GM13976 (cell line): Measurements from ENCODE around the gene INHBA.

Source experiments
- DNase-seq: peaks from one replicate; pipeline ENCODE4 v3.0.0; 2012; ENCODE audit warnings: low spot score
- CTCF ChIP-seq: IDR thresholded peaks from 2 replicates; pipeline ENCODE4 v1.5.1; 2012; ENCODE audit warnings: borderline replicate concordance, mild to moderate bottlenecking; ENCODE audit not compliant: insufficient read depth; ENCODE audit errors: extremely low read depth, missing control alignments, control extremely low read depth
- in situ Hi-C: fragments of 300-500 bp; cut with MboI; formaldehyde crosslinking; loops from one replicate; pipeline ENCODE4 v1.12.0; 2022; ENCODE audit warnings: low sequenced_read_pairs, mixed read lengths, inconsistent platforms; ENCODE audit not compliant: unreplicated experiment

Gene INHBA

DNA sequence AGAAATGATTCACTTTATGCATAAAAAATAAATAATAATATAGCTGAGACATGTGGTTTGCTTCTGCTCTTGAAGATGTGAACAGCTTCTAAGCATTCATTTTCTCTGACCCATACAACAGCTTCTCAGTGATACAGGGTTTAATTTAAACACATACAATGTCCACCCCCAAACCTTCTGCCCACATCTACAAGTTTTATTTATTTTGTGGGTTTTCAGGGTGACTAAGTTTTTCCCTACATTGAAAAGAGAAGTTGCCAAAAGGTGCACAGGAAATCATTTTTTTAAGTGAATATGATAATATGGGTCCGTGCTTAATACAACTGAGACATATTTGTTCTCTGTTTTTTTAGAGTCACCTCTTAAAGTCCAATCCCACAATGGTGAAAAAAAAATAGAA lies 17.2 kb downstream of the INHBA start:
- in situ Hi-C loops = loop anchor here (25.0 kb wide), 1 partner anchor 1348 kb away; no protein-coding TSS in a partner anchor
- no peak for DNase-seq
- TF ChIP-seq CTCF = no peak

GRCh38 chr7:41682422-41682821 lies 20.5 kb downstream of the INHBA start:
- no peak for TF ChIP-seq CTCF
- in situ Hi-C loops = loop anchor here (25.0 kb wide), 1 partner anchor 1345 kb away; no protein-coding TSS in a partner anchor
- DNase-seq = no peak

DNA sequence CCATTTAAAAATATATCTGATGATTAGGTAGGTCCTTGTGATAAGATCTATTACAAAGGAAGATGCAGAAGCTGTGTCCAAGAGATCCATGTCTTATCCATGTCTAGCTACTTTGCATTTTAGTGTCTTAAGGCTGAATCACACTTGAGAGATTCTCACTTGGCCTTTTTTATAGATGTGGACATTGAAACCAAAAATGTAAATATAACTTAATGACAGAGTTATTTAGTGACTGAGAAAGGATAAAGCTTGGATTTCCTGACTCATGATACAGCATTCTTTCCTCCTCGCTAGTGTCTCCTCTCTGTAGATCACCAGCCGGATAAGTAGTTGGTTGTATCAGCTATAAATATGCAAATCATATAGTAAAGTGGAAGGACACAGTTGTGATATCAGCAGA lies 23.3 kb downstream of the INHBA start:
- in situ Hi-C loops = loop anchor here (25.0 kb wide), 1 partner anchor 1342 kb away; no protein-coding TSS in a partner anchor
- no peak for TF ChIP-seq CTCF
- DNase-seq = no peak

DNA sequence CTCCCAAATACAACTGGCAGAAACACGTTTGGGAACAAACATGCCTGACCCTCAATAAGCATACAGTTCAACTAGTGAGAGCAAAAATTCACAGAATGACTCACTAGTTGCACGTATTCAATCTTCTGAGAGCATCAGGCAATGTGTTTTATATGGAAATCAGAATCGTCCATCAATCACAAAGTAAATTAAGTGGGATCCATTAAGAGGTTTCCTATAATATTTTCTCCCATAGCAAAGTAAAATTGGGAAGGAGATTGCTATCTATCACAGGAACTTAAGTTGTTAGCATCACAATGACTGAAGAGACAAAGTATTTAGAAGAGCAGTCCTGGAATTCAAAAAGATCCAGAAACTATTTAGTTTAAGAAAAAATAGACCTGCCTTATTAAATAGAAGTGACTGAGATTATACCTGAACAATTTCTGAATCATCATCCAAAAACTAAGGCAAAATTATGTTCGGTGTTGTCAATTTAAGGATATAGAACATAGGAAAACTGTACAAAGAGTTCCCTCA lies 28.3 kb downstream of the INHBA start:
- in situ Hi-C loops = loop anchor here (25.0 kb wide), 1 partner anchor 1337 kb away; no protein-coding TSS in a partner anchor
- no peak for DNase-seq
- TF ChIP-seq CTCF = no peak

- in situ Hi-C loops = no loop called here
- DNase-seq = no peak
- TF ChIP-seq CTCF = no peak
Measured at GRCh38 chr7:41661596-41661995, 41.3 kb downstream of the INHBA start.

DNA sequence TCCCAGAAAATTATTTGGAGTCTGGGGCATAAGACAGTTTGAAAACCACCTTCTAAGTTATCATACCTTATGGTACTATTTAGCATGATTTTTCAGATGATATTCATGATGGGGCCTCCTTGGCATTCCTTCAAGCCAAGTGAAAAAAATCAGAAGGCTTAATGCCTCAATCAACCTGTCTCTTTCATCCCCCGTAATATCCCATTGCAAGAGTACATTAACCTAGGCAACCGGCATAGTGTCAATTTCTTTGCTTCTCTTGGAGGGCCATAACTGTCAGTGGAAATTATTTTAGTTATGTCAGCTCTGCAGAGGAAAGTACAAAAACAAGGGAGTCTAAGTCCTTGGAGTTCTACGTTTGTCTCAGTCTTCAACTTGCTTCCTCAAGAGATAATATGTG lies 43.4 kb downstream of the INHBA start:
- in situ Hi-C loops = no loop called here
- no peak for DNase-seq
- no peak for TF ChIP-seq CTCF
